ENCODE data around the gene SLC39A1. TPM values are rescaled to one million over a fixed set of nuclear protein-coding genes. Genes with fewer than 3 reads are reported as not detected.

Gene SLC39A1
- total RNA-seq, 1 experiment from 2014 or later = 158 TPM

- CTCF ChIA-PET = interaction anchor here (1.3 to 1.6 kb wide), 2 partner anchors 10 kb away, joined by 5 to 8 read pairs; partner anchors contain the start of gene CREB3L4
- POLR2A ChIA-PET = interaction anchor here (1.1 to 1.3 kb wide), 2 partner anchors 9 to 14 kb away, joined by 3 read pairs; partner anchors contain the start of gene CREB3L4
- Histone ChIP-seq H3K4me1 (ENCODE audit: control insufficient read depth, insufficient read depth, low read length) (peaks cover 10% of the 10 kb centered on the region), H3K36me3 (ENCODE audit: control insufficient read depth, insufficient read depth, low read length) (no peaks in the 10 kb centered on the region; the same call in 1 of the 2 replicates), H3K9me3 (ENCODE audit: control insufficient read depth, insufficient read depth, low read depth, low read length) (no peaks in the 10 kb centered on the region), H3K27me3 (ENCODE audit: control insufficient read depth, insufficient read depth, low read length) (no peaks in the 10 kb centered on the region), H3K27ac (ENCODE audit: low read length) (peak overlapping the region; percentile 92), H3K4me3 (ENCODE audit: low read depth in 2 of 2, low read length in 2 of 2) (peak overlapping the region; percentile 95 to 97)
- in situ Hi-C loops (cut with HindIII; ENCODE audit: low pct_unique_long_range_greater_than_20kb, low sequenced_read_pairs) (no loop called here), intact Hi-C loops (cut with micrococcal nuclease; ENCODE audit: unreplicated experiment) (no loop called here)
- DNase-seq (ENCODE audit: low read depth, low spot score) = no peak
- no peak for ATAC-seq
- TF ChIP-seq SIN3A (IDR thresholded peaks at IDR 0.05; ENCODE audit: borderline replicate concordance, insufficient read depth, low read depth, low read length) = no peak
- TF ChIP-seq TCF7L2 (IDR thresholded peaks at IDR 0.05; ENCODE audit: low read depth, low read length) = no peak
- TF ChIP-seq, protein P1, sequence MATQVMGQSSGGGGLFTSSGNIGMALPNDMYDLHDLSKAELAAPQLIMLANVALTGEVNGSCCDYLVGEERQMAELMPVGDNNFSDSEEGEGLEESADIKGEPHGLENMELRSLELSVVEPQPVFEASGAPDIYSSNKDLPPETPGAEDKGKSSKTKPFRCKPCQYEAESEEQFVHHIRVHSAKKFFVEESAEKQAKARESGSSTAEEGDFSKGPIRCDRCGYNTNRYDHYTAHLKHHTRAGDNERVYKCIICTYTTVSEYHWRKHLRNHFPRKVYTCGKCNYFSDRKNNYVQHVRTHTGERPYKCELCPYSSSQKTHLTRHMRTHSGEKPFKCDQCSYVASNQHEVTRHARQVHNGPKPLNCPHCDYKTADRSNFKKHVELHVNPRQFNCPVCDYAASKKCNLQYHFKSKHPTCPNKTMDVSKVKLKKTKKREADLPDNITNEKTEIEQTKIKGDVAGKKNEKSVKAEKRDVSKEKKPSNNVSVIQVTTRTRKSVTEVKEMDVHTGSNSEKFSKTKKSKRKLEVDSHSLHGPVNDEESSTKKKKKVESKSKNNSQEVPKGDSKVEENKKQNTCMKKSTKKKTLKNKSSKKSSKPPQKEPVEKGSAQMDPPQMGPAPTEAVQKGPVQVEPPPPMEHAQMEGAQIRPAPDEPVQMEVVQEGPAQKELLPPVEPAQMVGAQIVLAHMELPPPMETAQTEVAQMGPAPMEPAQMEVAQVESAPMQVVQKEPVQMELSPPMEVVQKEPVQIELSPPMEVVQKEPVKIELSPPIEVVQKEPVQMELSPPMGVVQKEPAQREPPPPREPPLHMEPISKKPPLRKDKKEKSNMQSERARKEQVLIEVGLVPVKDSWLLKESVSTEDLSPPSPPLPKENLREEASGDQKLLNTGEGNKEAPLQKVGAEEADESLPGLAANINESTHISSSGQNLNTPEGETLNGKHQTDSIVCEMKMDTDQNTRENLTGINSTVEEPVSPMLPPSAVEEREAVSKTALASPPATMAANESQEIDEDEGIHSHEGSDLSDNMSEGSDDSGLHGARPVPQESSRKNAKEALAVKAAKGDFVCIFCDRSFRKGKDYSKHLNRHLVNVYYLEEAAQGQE (IDR thresholded peaks at IDR 0.05; ENCODE audit: insufficient read depth in 1 of 2, low read depth in 2 of 2, low read length in 1 of 2) = no peak
- TF ChIP-seq POLR2AphosphoS5 (IDR thresholded peaks at IDR 0.05; ENCODE audit: low read depth, low read length) = no peak
- no peak for TF ChIP-seq CTCF (IDR thresholded peaks at IDR 0.05)
- BruUV-seq (replicated peaks) = no TSS peak
Measured at GRCh38 chr1:153976819-153977249, 13.5 kb upstream of the SLC39A1 start.

DNA sequence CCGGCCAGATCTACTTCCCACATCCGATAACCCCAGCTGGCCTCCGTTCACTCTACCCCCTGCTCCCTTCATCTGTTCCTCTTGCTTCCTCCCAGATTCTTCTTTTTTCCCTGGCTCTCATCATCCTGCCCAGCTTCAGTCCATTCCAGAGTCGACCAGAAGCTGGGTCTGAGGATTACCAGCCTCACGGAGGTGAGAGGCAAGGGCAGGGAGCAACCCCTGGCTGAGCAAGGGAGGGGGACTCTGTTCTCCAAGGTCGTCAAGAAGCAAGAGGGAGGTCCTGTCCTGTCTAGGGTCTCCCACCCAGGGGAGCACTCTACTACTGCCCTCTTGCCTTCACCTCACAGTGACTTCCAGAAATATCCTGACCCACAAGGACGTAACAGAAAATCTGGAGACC is 10.2 kb upstream of the SLC39A1 start:
- no peak overlapping the region for H3K27ac ChIP-seq (ENCODE audit: low read length)
- POLR2A ChIA-PET = no interaction called here
- no TSS peak for BruUV-seq (replicated peaks)
- ATAC-seq (no peak), DNase-seq (ENCODE audit: low read depth, low spot score) (no peak)
- H3K36me3 ChIP-seq (ENCODE audit: control insufficient read depth, insufficient read depth, low read length) = no peaks in the 10 kb centered on the region; the same call in 1 of the 2 replicates
- no peak overlapping the region for H3K4me3 ChIP-seq (ENCODE audit: low read depth in 2 of 2, low read length in 2 of 2)
- CTCF ChIA-PET = no interaction called here
- H3K27me3 ChIP-seq (ENCODE audit: control insufficient read depth, insufficient read depth, low read length) = no peaks in the 10 kb centered on the region
- in situ Hi-C loops (cut with HindIII; ENCODE audit: low pct_unique_long_range_greater_than_20kb, low sequenced_read_pairs) (no loop called here), intact Hi-C loops (cut with micrococcal nuclease; ENCODE audit: unreplicated experiment) (no loop called here)
- TF ChIP-seq, protein P1 (IDR thresholded peaks at IDR 0.05; ENCODE audit: insufficient read depth in 1 of 2, low read depth in 2 of 2, low read length in 1 of 2) = no peak
- no peaks in the 10 kb centered on the region for H3K9me3 ChIP-seq (ENCODE audit: control insufficient read depth, insufficient read depth, low read depth, low read length)
- H3K4me1 ChIP-seq (ENCODE audit: control insufficient read depth, insufficient read depth, low read length) = peaks cover 7% of the 10 kb centered on the region
